ENCODE results near the gene EPYC. TPM values are rescaled to one million over a fixed set of nuclear protein-coding genes. Genes with fewer than 3 reads are reported as not detected.

Gene EPYC
- total RNA-seq, 3 donors from 2014 or later: not detected

GRCh38 chr12:90961154-90961553 lies 43.6 kb downstream of the EPYC start:
- Histone ChIP-seq H3K36me3 (no peaks in the 10 kb centered on the region), H3K4me1 (no peaks in the 10 kb centered on the region)

GRCh38 chr12:90959538-90960139 lies 45.1 kb downstream of the EPYC start:
- Histone ChIP-seq H3K4me3 (no peak overlapping the region), H3K36me3 (no peaks in the 10 kb centered on the region), H3K9me3 (no peaks in the 10 kb centered on the region), H3K27ac (no peak overlapping the region), H3K27me3 (no peaks in the 10 kb centered on the region), H3K4me1 (no peaks in the 10 kb centered on the region)
- intact Hi-C loops (cut with DNase I; ENCODE audit: low total_unique reads): loop anchor here (2.0 kb wide), 1 partner anchor 39 kb away; no protein-coding TSS in a partner anchor
- DNase-seq (ENCODE audit: low spot score in 2 of 2): no peak
- TF ChIP-seq CTCF (IDR thresholded peaks at IDR 0.05) (peak; percentile 46 to 73 (median 60)), POLR2A (IDR thresholded peaks at IDR 0.05) (no peak)

More at GRCh38 chr12:90961154-90961553, 43.6 kb downstream of the EPYC start:
- H3K9me3 ChIP-seq: no peaks in the 10 kb centered on the region
- no peak overlapping the region for H3K27ac ChIP-seq
- no peak overlapping the region for H3K4me3 ChIP-seq
- intact Hi-C loops (cut with DNase I; ENCODE audit: low total_unique reads): no loop called here
- H3K27me3 ChIP-seq: no peaks in the 10 kb centered on the region
- no peak for TF ChIP-seq POLR2AphosphoS5 (IDR thresholded peaks at IDR 0.05)
- DNase-seq (ENCODE audit: low spot score in 2 of 2): no peak

- Histone ChIP-seq H3K9me3 (no peaks in the 10 kb centered on the region), H3K4me3 (no peak overlapping the region), H3K27me3 (no peaks in the 10 kb centered on the region), H3K36me3 (no peaks in the 10 kb centered on the region), H3K4me1 (no peaks in the 10 kb centered on the region), H3K27ac (no peak overlapping the region)
- intact Hi-C loops (cut with DNase I; ENCODE audit: low total_unique reads): loop anchor here (2.0 kb wide), 1 partner anchor 40 kb away; no protein-coding TSS in a partner anchor
- DNase-seq (ENCODE audit: low spot score in 2 of 2): no peak
- TF ChIP-seq CTCF (IDR thresholded peaks at IDR 0.05): no peak
- TF ChIP-seq POLR2AphosphoS5 (IDR thresholded peaks at IDR 0.05): no peak
- TF ChIP-seq POLR2A (IDR thresholded peaks at IDR 0.05): no peak
Measured at GRCh38 chr12:90959032-90959431, 45.7 kb downstream of the EPYC start.

GRCh38 chr12:90958347-90958746 lies 46.4 kb downstream of the EPYC start:
- DNase-seq (ENCODE audit: low spot score in 2 of 2): no peak
- intact Hi-C loops (cut with DNase I; ENCODE audit: low total_unique reads): loop anchor here (2.0 kb wide), 1 partner anchor 40 kb away; no protein-coding TSS in a partner anchor
- no peaks in the 10 kb centered on the region for H3K27me3 ChIP-seq
- H3K27ac ChIP-seq: no peak overlapping the region
- no peaks in the 10 kb centered on the region for H3K36me3 ChIP-seq
- H3K4me3 ChIP-seq: no peak overlapping the region
- H3K9me3 ChIP-seq: no peaks in the 10 kb centered on the region
- H3K4me1 ChIP-seq: no peaks in the 10 kb centered on the region
- TF ChIP-seq CTCF (IDR thresholded peaks at IDR 0.05): no peak
- no peak for TF ChIP-seq POLR2AphosphoS5 (IDR thresholded peaks at IDR 0.05)
- no peak for TF ChIP-seq POLR2A (IDR thresholded peaks at IDR 0.05)

- TF ChIP-seq POLR2A (IDR thresholded peaks at IDR 0.05) (no peak), POLR2AphosphoS5 (IDR thresholded peaks at IDR 0.05) (no peak), CTCF (IDR thresholded peaks at IDR 0.05) (no peak)
- no peak within 1 kb of the TSS for H3K27ac ChIP-seq
- intact Hi-C loops (cut with DNase I; ENCODE audit: low total_unique reads): no loop called here
- no peak within 1 kb of the TSS for H3K4me3 ChIP-seq
- no peak for DNase-seq (ENCODE audit: low spot score in 2 of 2)
- H3K4me1 ChIP-seq: no peaks in the 10 kb centered on the region
- no peaks in the 10 kb centered on the region for H3K27me3 ChIP-seq
- no peaks in the 10 kb centered on the region for H3K36me3 ChIP-seq
- no peaks in the 10 kb centered on the region for H3K9me3 ChIP-seq
Measured at GRCh38 chr12:90954921-90955320, 49.9 kb downstream of the EPYC start, which contains the start of gene CCER1. Gene CCER1, minus strand, starts transcription at chr12:90955176. Its CDS starts 434 bp downstream, at chr12:90954742.

All from breast epithelium (tissue), 4 donors.